NCI-H2227 (cell line): ENCODE results near the gene CCDC17.
"Not testable (repeated sequence)": the region's sequence is repeated elsewhere in the genome, so short reads cannot be mapped to it uniquely, and the experiment has no call there.

Experiments
- DNase-seq: peaks from one replicate; lab custom pipeline; 2025; ENCODE audit not compliant: unreplicated experiment; lab: John Stamatoyannopoulos, UW

CCDC17 gene

GRCh38 chr1:45622524-45623394 is 1.1 kb downstream of the CCDC17 start:
- no peak for DNase-seq

GRCh38 chr1:45621895-45622523 is 1.8 kb downstream of the CCDC17 start:
- DNase-seq: no peak

GRCh38 chr1:45621501-45621836 is 2.4 kb downstream of the CCDC17 start:
- no peak for DNase-seq

GRCh38 chr1:45620588-45621500 is 3.0 kb downstream of the CCDC17 start:
- DNase-seq: no peak

GRCh38 chr1:45619149-45619921 is 4.5 kb downstream of the CCDC17 start:
- DNase-seq: no peak

GRCh38 chr1:45617618-45618017 is 6.2 kb downstream of the CCDC17 start:
- DNase-seq: no peak

- no peak for DNase-seq
These were observed 8.0 kb downstream of the CCDC17 start for GRCh38 chr1:45615885-45616284.

GRCh38 chr1:45612941-45613579 is 10.8 kb downstream of the CCDC17 start:
- DNase-seq: no peak

- no peak for DNase-seq
These were observed 13.1 kb downstream of the CCDC17 start for GRCh38 chr1:45610589-45611226.

GRCh38 chr1:45608175-45609156 is 15.4 kb downstream of the CCDC17 start:
- DNase-seq: no peak

- DNase-seq: no peak
These were observed 16.3 kb downstream of the CCDC17 start for GRCh38 chr1:45607404-45608074.

GRCh38 chr1:45604239-45604638 is 19.6 kb downstream of the CCDC17 start:
- no peak for DNase-seq

GRCh38 chr1:45596765-45597164 is 27.1 kb downstream of the CCDC17 start:
- DNase-seq: not testable (repeated sequence)

- no peak for DNase-seq
These were observed 29.4 kb downstream of the CCDC17 start for GRCh38 chr1:45594412-45594811.

GRCh38 chr1:45589861-45590260 is 34.0 kb downstream of the CCDC17 start:
- no peak for DNase-seq

GRCh38 chr1:45586769-45587168 is 37.1 kb downstream of the CCDC17 start:
- DNase-seq: no peak

GRCh38 chr1:45585496-45586075 is 38.3 kb downstream of the CCDC17 start:
- DNase-seq: no peak

- DNase-seq: no peak
These were observed 38.8 kb downstream of the CCDC17 start for GRCh38 chr1:45585110-45585426.
